SK-N-SH (cell line): ENCODE results near the gene ENOX1. TPM values are rescaled to one million over a fixed set of nuclear protein-coding genes. Genes with fewer than 3 reads are reported as not detected.

Experiments used
- CTCF ChIA-PET: fragments of 300-600, 350-600 bp; formaldehyde crosslinking; extraction: SDS; loops from one replicate; lab custom pipeline; 2021; lab: Yijun Ruan, JAX
- POLR2A ChIA-PET: fragments of 350-600 bp; sonication (Branson Sonifier 250); formaldehyde crosslinking; extraction: SDS; loops from one replicate; lab custom pipeline; 2020; ENCODE audit warnings: antibody characterized with exemption, inconsistent platforms; lab: Yijun Ruan, JAX
- DNase-seq: peaks from one replicate; pipeline ENCODE4 v3.0.0; 2012
- H2AFZ ChIP-seq: fragments of 200-600 bp; sonication (generic); 2 replicates; pipeline ENCODE4 v1.8.1; 2016; ENCODE audit warnings: antibody characterized with exemption, mild to moderate bottlenecking, low read depth
- H3F3A ChIP-seq: fragments of 200-600 bp; sonication (generic); replicated peaks from 2 replicates; pipeline ENCODE3; 2016; ENCODE audit warnings: antibody characterized with exemption, mild to moderate bottlenecking; ENCODE audit not compliant: insufficient read depth
- H3K27ac ChIP-seq, 2 experiments: fragments of 200-500 bp in 1 of 2; fragments of 200-600 bp in 1 of 2; sonication (Bioruptor generic) in 1 of 2; sonication (generic), shearing (Covaris generic) in 1 of 2; 2 replicates each; pipeline versions ENCODE4 v1.5.1 to v1.6.1; 2014 to 2016; ENCODE audit warnings: low read depth in 2 of 2, inconsistent platforms in 1 of 2, low read length in 1 of 2, mild to moderate bottlenecking in 1 of 2, mixed read lengths in 1 of 2
- H3K27me3 ChIP-seq: fragments of 200-600 bp; sonication (generic), shearing (Covaris generic); 2 replicates; pipeline ENCODE4 v1.6.1; 2016; ENCODE audit warnings: mixed run types; ENCODE audit not compliant: insufficient read depth
- H3K36me3 ChIP-seq, 2 experiments: fragments of 200-500 bp in 1 of 2; fragments of 200-600 bp in 1 of 2; sonication (Bioruptor generic) in 1 of 2; sonication (generic) in 1 of 2; replicated peaks in 1 of 2; 2 replicates each; pipeline versions ENCODE3 to v1.5.1; 2014 to 2016; ENCODE audit warnings: low read length in 1 of 2, mild to moderate bottlenecking in 1 of 2; ENCODE audit not compliant: insufficient read depth in 2 of 2, control insufficient read depth in 1 of 2
- H3K4me1 ChIP-seq, 2 experiments: fragments of 200-500 bp in 1 of 2; fragments of 200-600 bp in 1 of 2; sonication (Bioruptor generic) in 1 of 2; sonication (generic), shearing (Covaris generic) in 1 of 2; 2 replicates each; pipeline versions ENCODE4 v1.5.1 to v1.6.1; 2014 to 2016; ENCODE audit warnings: low read depth in 1 of 2, low read length in 1 of 2, mixed run types in 1 of 2; ENCODE audit not compliant: insufficient read depth in 2 of 2, control insufficient read depth in 1 of 2
- H3K4me2 ChIP-seq: fragments of 200-600 bp; sonication (generic), shearing (Covaris generic); 2 replicates; pipeline ENCODE4 v1.6.1; 2017; ENCODE audit warnings: mixed run types
- H3K4me3 ChIP-seq, 2 experiments: fragments of 200-500 bp in 1 of 2; fragments of 200-600 bp in 1 of 2; sonication (Bioruptor generic) in 1 of 2; sonication (generic), shearing (Covaris generic) in 1 of 2; 2 replicates each; pipeline versions ENCODE4 v1.5.1 to v1.8.1; 2014 to 2016; ENCODE audit warnings: low read depth in 2 of 2, inconsistent platforms in 1 of 2, low read length in 1 of 2, mild to moderate bottlenecking in 1 of 2, mixed read lengths in 1 of 2, moderate library complexity in 1 of 2
- H3K79me2 ChIP-seq: fragments of 200-600 bp; sonication (generic); 2 replicates; pipeline ENCODE4 v1.8.1; 2017; ENCODE audit warnings: mild to moderate bottlenecking; ENCODE audit not compliant: insufficient read depth
- H3K9ac ChIP-seq: fragments of 200-600 bp; sonication (generic); 2 replicates; pipeline ENCODE4 v1.6.1; 2017; ENCODE audit warnings: mixed run types
- H3K9me2 ChIP-seq: fragments of 200-600 bp; sonication (generic); 2 replicates; pipeline ENCODE4 v1.6.1; 2017; ENCODE audit warnings: mixed run types
- H3K9me3 ChIP-seq: fragments of 200-600 bp; sonication (generic); 2 replicates; pipeline ENCODE4 v1.6.1; 2017; ENCODE audit warnings: mixed run types, mild to moderate bottlenecking, moderate library complexity
- H4K20me1 ChIP-seq: fragments of 200-600 bp; sonication (generic); 2 replicates; pipeline ENCODE4 v1.6.1; 2017; ENCODE audit warnings: mild to moderate bottlenecking, mixed run types; ENCODE audit not compliant: insufficient read depth
- EP300 ChIP-seq, 2 experiments: IDR thresholded peaks; 2 replicates each; pipeline versions ENCODE4 v1.4.0 to v1.6.1; 2012; ENCODE audit warnings: borderline replicate concordance in 1 of 2, low read depth in 1 of 2, low read length in 1 of 2
- EZH2phosphoT487 ChIP-seq: fragments of 200-600 bp; sonication (generic); IDR thresholded peaks from 2 replicates; pipeline ENCODE4 v1.6.1; 2017; ENCODE audit warnings: low read depth, mixed run types, mild to moderate bottlenecking, antibody characterized with exemption, moderate library complexity, borderline replicate concordance
- FOSL2 ChIP-seq: IDR thresholded peaks from 2 replicates; pipeline ENCODE4 v1.4.0; 2012; ENCODE audit warnings: low read depth, mild to moderate bottlenecking, moderate library complexity, borderline replicate concordance
- GABPA ChIP-seq: IDR thresholded peaks from 2 replicates; pipeline ENCODE4 v1.4.0; 2012; ENCODE audit warnings: low read depth, mild to moderate bottlenecking
- GATA2 ChIP-seq: sonication (generic); formaldehyde crosslinking; IDR thresholded peaks from 2 replicates; pipeline ENCODE4 v1.5.0; 2020; ENCODE audit warnings: mild to moderate bottlenecking, missing genetic modification reagents
- NFIC ChIP-seq: IDR thresholded peaks from 2 replicates; pipeline ENCODE4 v1.4.0; 2012; ENCODE audit warnings: borderline replicate concordance
- POLR2AphosphoS5 ChIP-seq: IDR thresholded peaks from 2 replicates; pipeline ENCODE4 v1.6.1; 2012; ENCODE audit warnings: low read depth, low read length
- RAD21 ChIP-seq: IDR thresholded peaks from 2 replicates; pipeline ENCODE4 v1.6.1; 2012; ENCODE audit warnings: mild to moderate bottlenecking, low read length
- RFX5 ChIP-seq: IDR thresholded peaks from 2 replicates; pipeline ENCODE4 v1.6.1; 2012; ENCODE audit warnings: mild to moderate bottlenecking, improper control_type of control experiment, low read length
- RXRA ChIP-seq: IDR thresholded peaks from 2 replicates; pipeline ENCODE4 v1.4.0; 2012; ENCODE audit warnings: low read depth, mild to moderate bottlenecking, borderline replicate concordance
- SMC3 ChIP-seq: IDR thresholded peaks from 2 replicates; pipeline ENCODE4 v1.6.1; 2012; ENCODE audit warnings: low read depth, low read length, improper control_type of control experiment
- TAF1 ChIP-seq: IDR thresholded peaks from 2 replicates; pipeline ENCODE4 v1.6.1; 2012; ENCODE audit warnings: low read depth, mild to moderate bottlenecking, low read length, moderate library complexity, borderline replicate concordance
- YY1 ChIP-seq: IDR thresholded peaks from 2 replicates; pipeline ENCODE4 v1.4.0; 2012; ENCODE audit warnings: low read depth, mild to moderate bottlenecking
- WGBS: methylation state at CpG from one replicate; pipeline ENCODE4 v1.1.6; 2017; ENCODE audit warnings: low lambda C conversion rate; 5-methylcytosine and 5-hydroxymethylcytosine counted together
- polyA plus RNA-seq, 3 experiments: library from polyadenylated mRNA; depleted of rRNA; stranded (reverse); fragments of >200 nt; gene quantifications; 2 replicates each; pipeline ENCODE4 v1.2.3, GENCODE V29; 2012
- TF ChIP-seq, protein P1 (sequence below): fragments of 150-350 bp; IDR thresholded peaks from 2 replicates; pipeline ENCODE4 v1.6.1; 2017; ENCODE audit warnings: antibody characterized with exemption, low read length, low read depth, borderline replicate concordance
- TF ChIP-seq, protein P2 (sequence below): IDR thresholded peaks from 2 replicates; pipeline ENCODE4 v1.4.0; 2012; ENCODE audit warnings: low read depth
- TF ChIP-seq, protein P3 (sequence below): fragments of 150-350 bp; IDR thresholded peaks from 2 replicates; pipeline ENCODE4 v1.6.1; 2016; ENCODE audit warnings: mild to moderate bottlenecking, low read depth, low read length

ENOX1 gene
- polyA plus RNA-seq, 1 of the 3 experiments (the other 2 are of a cell fraction), result 5.8 TPM

DNA sequence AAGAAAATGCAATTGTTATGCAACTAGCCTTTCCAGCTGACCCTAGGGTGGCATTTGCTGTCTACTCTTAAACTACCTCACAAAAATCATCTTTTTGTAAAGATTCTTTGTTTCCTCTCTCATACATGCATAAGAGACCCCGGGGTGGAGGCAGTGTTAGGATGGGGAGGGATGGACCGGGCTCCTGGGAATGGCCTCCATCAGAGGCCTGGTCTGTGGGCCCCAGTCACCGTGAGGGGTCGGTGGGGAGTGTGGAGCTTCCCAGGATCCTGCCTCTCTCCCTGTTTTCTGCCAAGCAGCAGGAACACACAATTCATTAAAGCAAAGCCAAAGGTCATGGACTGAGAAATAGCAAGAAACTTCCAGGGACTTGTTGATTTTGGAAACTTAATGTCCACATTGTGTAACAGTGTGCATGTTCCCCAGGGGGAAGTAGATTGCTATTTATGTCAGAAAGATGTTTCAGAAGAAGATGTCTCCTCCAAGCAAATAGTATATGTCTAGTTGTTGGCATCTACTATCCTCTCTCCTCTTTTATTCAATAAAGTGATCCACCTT is 241.4 kb downstream of the ENOX1 start:
- H3K79me2 ChIP-seq, result no peaks in the 10 kb centered on the region
- 86% methylated on average over 4 of the region's 4 CpGs for WGBS
- POLR2A ChIA-PET, result no interaction called here
- no peak overlapping the region for H3K4me3 ChIP-seq
- no peaks in the 10 kb centered on the region for H4K20me1 ChIP-seq
- no peak overlapping the region for H2AFZ ChIP-seq
- no peak overlapping the region; a peak in 1 of 4 replicates for H3K27ac ChIP-seq
- DNase-seq, result no peak
- H3F3A ChIP-seq, result no peaks in the 10 kb centered on the region
- TF ChIP-seq, protein P1, sequence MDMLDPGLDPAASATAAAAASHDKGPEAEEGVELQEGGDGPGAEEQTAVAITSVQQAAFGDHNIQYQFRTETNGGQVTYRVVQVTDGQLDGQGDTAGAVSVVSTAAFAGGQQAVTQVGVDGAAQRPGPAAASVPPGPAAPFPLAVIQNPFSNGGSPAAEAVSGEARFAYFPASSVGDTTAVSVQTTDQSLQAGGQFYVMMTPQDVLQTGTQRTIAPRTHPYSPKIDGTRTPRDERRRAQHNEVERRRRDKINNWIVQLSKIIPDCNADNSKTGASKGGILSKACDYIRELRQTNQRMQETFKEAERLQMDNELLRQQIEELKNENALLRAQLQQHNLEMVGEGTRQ, result no peak
- TF ChIP-seq RAD21 (no peak), GATA2 (CRISPR knock-in tag) (no peak), EP300 (IDR thresholded peaks at IDR 0.05; ENCODE audit: borderline replicate concordance in 1 of 2, low read depth in 1 of 2, low read length in 1 of 2) (no peak), NFIC (no peak)
- no peaks in the 10 kb centered on the region for H3K36me3 ChIP-seq
- H3K9me3 ChIP-seq, result no peaks in the 10 kb centered on the region
- CTCF ChIA-PET, result interaction anchor here (1.0 to 1.6 kb wide), 2 partner anchors 8 to 576 kb away, joined by 3 read pairs; no protein-coding TSS in a partner anchor
- no peaks in the 10 kb centered on the region for H3K27me3 ChIP-seq
- H3K4me1 ChIP-seq, result peaks cover 0 to 26% of the 10 kb centered on the region in 2 experiments; a peak in 2 of 4 replicates
- H3K4me2 ChIP-seq, result no peak overlapping the region
- H3K9me2 ChIP-seq, result no peaks in the 10 kb centered on the region
- no peak overlapping the region for H3K9ac ChIP-seq

GRCh38 chr13:43544631-43545030 is 242.1 kb downstream of the ENOX1 start:
- Histone ChIP-seq H3K36me3 (no peaks in the 10 kb centered on the region), H3K9me3 (no peaks in the 10 kb centered on the region), H3K4me3 (no peak overlapping the region), H2AFZ (no peak overlapping the region), H3K4me1 (peaks cover 0 to 26% of the 10 kb centered on the region in 2 experiments; a peak in 2 of 4 replicates), H3K9me2 (no peaks in the 10 kb centered on the region), H3K27ac (no peak overlapping the region), H3F3A (no peaks in the 10 kb centered on the region), H3K4me2 (no peak overlapping the region), H3K27me3 (no peaks in the 10 kb centered on the region), H3K79me2 (no peaks in the 10 kb centered on the region), H4K20me1 (no peaks in the 10 kb centered on the region), H3K9ac (no peak overlapping the region)
- TF ChIP-seq YY1, result no peak
- TF ChIP-seq RFX5, result no peak
- TF ChIP-seq, protein P2, sequence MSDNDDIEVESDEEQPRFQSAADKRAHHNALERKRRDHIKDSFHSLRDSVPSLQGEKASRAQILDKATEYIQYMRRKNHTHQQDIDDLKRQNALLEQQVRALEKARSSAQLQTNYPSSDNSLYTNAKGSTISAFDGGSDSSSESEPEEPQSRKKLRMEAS, result no peak
- TF ChIP-seq RAD21, result no peak
- no peak for TF ChIP-seq SMC3
- no peak for TF ChIP-seq GABPA
- TF ChIP-seq FOSL2, result no peak
- TF ChIP-seq, protein P1, result no peak
- TF ChIP-seq, protein P3, sequence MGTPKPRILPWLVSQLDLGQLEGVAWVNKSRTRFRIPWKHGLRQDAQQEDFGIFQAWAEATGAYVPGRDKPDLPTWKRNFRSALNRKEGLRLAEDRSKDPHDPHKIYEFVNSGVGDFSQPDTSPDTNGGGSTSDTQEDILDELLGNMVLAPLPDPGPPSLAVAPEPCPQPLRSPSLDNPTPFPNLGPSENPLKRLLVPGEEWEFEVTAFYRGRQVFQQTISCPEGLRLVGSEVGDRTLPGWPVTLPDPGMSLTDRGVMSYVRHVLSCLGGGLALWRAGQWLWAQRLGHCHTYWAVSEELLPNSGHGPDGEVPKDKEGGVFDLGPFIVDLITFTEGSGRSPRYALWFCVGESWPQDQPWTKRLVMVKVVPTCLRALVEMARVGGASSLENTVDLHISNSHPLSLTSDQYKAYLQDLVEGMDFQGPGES, result no peak
- no peak for TF ChIP-seq NFIC
- TF ChIP-seq RXRA, result no peak
- no peak for TF ChIP-seq TAF1
- no peak for TF ChIP-seq GATA2 (CRISPR knock-in tag)
- TF ChIP-seq EP300 (IDR thresholded peaks at IDR 0.05; ENCODE audit: borderline replicate concordance in 1 of 2, low read depth in 1 of 2, low read length in 1 of 2), result no peak
- no peak for TF ChIP-seq POLR2AphosphoS5
- TF ChIP-seq EZH2phosphoT487, result no peak
- POLR2A ChIA-PET, result no interaction called here
- WGBS, result 84% methylated on average over 5 of the region's 5 CpGs
- no peak for DNase-seq
- CTCF ChIA-PET, result interaction anchor here (1.6 kb wide), 1 partner anchor 575 kb away, joined by 3 read pairs; no protein-coding TSS in a partner anchor
